Loucy (cell line): ENCODE results near the gene C1QTNF4.

ENCODE experiments used
- CTCF ChIP-seq: fragments of 200-600 bp; sonication (generic); conservative IDR thresholded peaks from 2 replicates; pipeline ENCODE4 v1.5.1; 2014; ENCODE audit warnings: mild to moderate bottlenecking, antibody characterized with exemption, low read length
- EZH2phosphoT487 ChIP-seq: fragments of 200-600 bp; IDR thresholded peaks from 2 replicates; pipeline ENCODE4 v1.6.1; 2018; ENCODE audit warnings: antibody characterized with exemption, mild to moderate bottlenecking, moderate library complexity, borderline replicate concordance

- TF ChIP-seq CTCF (0 out of 2 replicates have a peak, but pooled peaks have one; percentile 21), EZH2phosphoT487 (no peak)
These were observed 40.8 kb downstream of the C1QTNF4 start for GRCh38 chr11:47553406-47553743.
